WERI-Rb-1 (cell line): ENCODE data around the gene HACD3.
A peak's percentile ranks its signal among the peaks of the same experiment; 100 is the strongest.

Experiments used
- DNase-seq: peaks from one replicate; pipeline ENCODE4 v3.0.0-alpha.2; 2020
- H3K27ac ChIP-seq: fragments of 250-450 bp; sonication (Bioruptor Pico); 2 replicates; pipeline ENCODE4 v1.5.1; 2020; ENCODE audit warnings: mild to moderate bottlenecking, moderate library complexity
- H3K27me3 ChIP-seq: fragments of 250-450 bp; sonication (Bioruptor Pico); 2 replicates; pipeline ENCODE4 v1.5.1; 2021; ENCODE audit warnings: mild to moderate bottlenecking, low read depth, moderate library complexity; ENCODE audit not compliant: insufficient read depth, severe bottlenecking
- H3K36me3 ChIP-seq: fragments of 250-450 bp; sonication (Bioruptor Pico); 2 replicates; pipeline ENCODE4 v1.5.1; 2020; ENCODE audit warnings: mild to moderate bottlenecking, moderate library complexity
- H3K4me3 ChIP-seq: 2 replicates; pipeline ENCODE4 v1.5.1; 2011; ENCODE audit warnings: low read depth, mild to moderate bottlenecking, control low read depth, low read length
- H3K9me3 ChIP-seq: fragments of 250-450 bp; sonication (Bioruptor Pico); 2 replicates; pipeline ENCODE4 v1.5.1; 2021; ENCODE audit warnings: mild to moderate bottlenecking, moderate library complexity; ENCODE audit not compliant: severe bottlenecking
- TF ChIP-seq, protein P1 (sequence below): IDR thresholded peaks from 2 replicates; pipeline ENCODE4 v1.5.1; 2011; ENCODE audit warnings: low read depth, mild to moderate bottlenecking, control low read depth, inconsistent platforms, low read length

Gene HACD3

GRCh38 chr15:65524226-65524625, 6.0 kb upstream of the HACD3 start:
- H3K4me3 ChIP-seq, result no peak overlapping the region
- TF ChIP-seq, protein P1, sequence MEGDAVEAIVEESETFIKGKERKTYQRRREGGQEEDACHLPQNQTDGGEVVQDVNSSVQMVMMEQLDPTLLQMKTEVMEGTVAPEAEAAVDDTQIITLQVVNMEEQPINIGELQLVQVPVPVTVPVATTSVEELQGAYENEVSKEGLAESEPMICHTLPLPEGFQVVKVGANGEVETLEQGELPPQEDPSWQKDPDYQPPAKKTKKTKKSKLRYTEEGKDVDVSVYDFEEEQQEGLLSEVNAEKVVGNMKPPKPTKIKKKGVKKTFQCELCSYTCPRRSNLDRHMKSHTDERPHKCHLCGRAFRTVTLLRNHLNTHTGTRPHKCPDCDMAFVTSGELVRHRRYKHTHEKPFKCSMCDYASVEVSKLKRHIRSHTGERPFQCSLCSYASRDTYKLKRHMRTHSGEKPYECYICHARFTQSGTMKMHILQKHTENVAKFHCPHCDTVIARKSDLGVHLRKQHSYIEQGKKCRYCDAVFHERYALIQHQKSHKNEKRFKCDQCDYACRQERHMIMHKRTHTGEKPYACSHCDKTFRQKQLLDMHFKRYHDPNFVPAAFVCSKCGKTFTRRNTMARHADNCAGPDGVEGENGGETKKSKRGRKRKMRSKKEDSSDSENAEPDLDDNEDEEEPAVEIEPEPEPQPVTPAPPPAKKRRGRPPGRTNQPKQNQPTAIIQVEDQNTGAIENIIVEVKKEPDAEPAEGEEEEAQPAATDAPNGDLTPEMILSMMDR, result no peak

GRCh38 chr15:65525622-65526021, 4.6 kb upstream of the HACD3 start:
- H3K27ac ChIP-seq, result no peak overlapping the region
- no peak for DNase-seq

More at GRCh38 chr15:65524226-65524625, 6.0 kb upstream of the HACD3 start:
- Histone ChIP-seq H3K36me3 (no peaks in the 10 kb centered on the region), H3K27me3 (no peaks in the 10 kb centered on the region), H3K27ac (no peak overlapping the region), H3K9me3 (no peaks in the 10 kb centered on the region)
- no peak for DNase-seq

GRCh38 chr15:65528461-65529060, 1.7 kb upstream of the HACD3 start:
- Histone ChIP-seq H3K4me3 (no peak overlapping the region), H3K27me3 (no peaks in the 10 kb centered on the region), H3K27ac (no peak overlapping the region), H3K36me3 (peaks cover 12% of the 10 kb centered on the region), H3K9me3 (no peaks in the 10 kb centered on the region)
- TF ChIP-seq, protein P1, result no peak
- no peak for DNase-seq

More at GRCh38 chr15:65525622-65526021, 4.6 kb upstream of the HACD3 start:
- Histone ChIP-seq H3K9me3 (no peaks in the 10 kb centered on the region), H3K4me3 (no peak overlapping the region), H3K36me3 (peaks cover 2% of the 10 kb centered on the region), H3K27me3 (no peaks in the 10 kb centered on the region)
- TF ChIP-seq, protein P1, result no peak

DNA sequence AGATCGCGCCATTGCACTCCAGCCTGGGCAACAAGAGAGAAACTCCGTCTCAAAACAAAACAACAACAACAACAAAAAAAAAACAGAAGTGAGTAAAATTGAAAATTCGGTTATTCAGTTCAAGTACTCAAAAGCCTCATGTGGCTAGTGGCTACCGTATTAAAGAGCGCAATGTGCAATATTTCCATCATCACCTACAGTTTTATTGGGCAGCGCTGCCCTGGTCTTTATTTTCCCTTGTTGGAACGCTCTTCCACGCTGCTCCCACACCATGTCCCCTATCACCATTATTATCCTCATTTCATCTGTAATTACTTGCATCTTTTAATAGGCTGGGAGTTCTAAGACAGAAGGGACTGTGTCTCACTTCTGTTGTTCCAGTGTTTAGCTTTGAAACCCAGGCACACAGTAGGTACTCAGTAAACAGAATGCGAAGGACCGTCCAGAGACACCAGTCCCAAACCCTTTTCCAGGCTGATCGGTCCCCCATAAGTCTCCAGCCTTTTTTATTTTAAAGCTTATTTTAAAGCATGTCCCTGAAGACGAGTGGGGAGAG, 423 bp upstream of the HACD3 start:
- no peaks in the 10 kb centered on the region for H3K9me3 ChIP-seq
- no peak for DNase-seq
- peak overlapping the region; percentile 25 for H3K4me3 ChIP-seq
- TF ChIP-seq, protein P1, result no peak
- peak overlapping the region; percentile 93 for H3K27ac ChIP-seq
- H3K27me3 ChIP-seq, result no peaks in the 10 kb centered on the region
- H3K36me3 ChIP-seq, result peaks cover 20% of the 10 kb centered on the region

GRCh38 chr15:65532738-65533051, 2.4 kb downstream of the HACD3 start:
- Histone ChIP-seq H3K4me3 (no peak overlapping the region), H3K27me3 (no peaks in the 10 kb centered on the region), H3K9me3 (no peaks in the 10 kb centered on the region), H3K36me3 (peaks cover 45% of the 10 kb centered on the region), H3K27ac (no peak overlapping the region)
- TF ChIP-seq, protein P1, result no peak
- DNase-seq, result no peak
